Esophagus squamous epithelium (tissue), 5 donors: Measurements from ENCODE around the gene OR2T5. TPM values are rescaled to one million over a fixed set of nuclear protein-coding genes. Genes with fewer than 3 reads are reported as not detected.
"Not testable (repeated sequence)": the region's sequence is repeated elsewhere in the genome, so short reads cannot be mapped to it uniquely, and the experiment has no call there.

Experiments used
- DNase-seq: peaks from one replicate; lab custom pipeline; 2025; lab: John Stamatoyannopoulos, UW
- H3K27ac ChIP-seq, 4 donors: fragments of 200-600 bp; sonication (generic); one replicate each; pipeline ENCODE4 v1.5.1; 2016 to 2019; ENCODE audit warnings: mild to moderate bottlenecking in 1 of 4
- H3K27me3 ChIP-seq, 4 donors: fragments of 200-600 bp; sonication (generic); 1 replicate in 3 of 4; 2 replicates in 1 of 4; pipeline versions ENCODE4 v1.5.1 to v1.6.0; 2017 to 2021; ENCODE audit warnings: antibody characterized with exemption in 1 of 4
- H3K36me3 ChIP-seq, 3 donors: fragments of 200-600 bp; sonication (generic); one replicate each; pipeline ENCODE4 v1.5.1; 2016 to 2019
- H3K4me1 ChIP-seq, 3 donors: fragments of 200-600 bp; sonication (generic); one replicate each; pipeline ENCODE4 v1.5.1; 2017 to 2019
- H3K4me3 ChIP-seq, 4 donors: fragments of 200-600 bp; sonication (generic); 1 replicate in 3 of 4; 2 replicates in 1 of 4; pipeline ENCODE4 v1.5.1; 2016 to 2019; ENCODE audit warnings: mild to moderate bottlenecking in 2 of 4, moderate library complexity in 1 of 4
- H3K9me3 ChIP-seq, 3 donors: fragments of 200-600 bp; sonication (generic); one replicate each; pipeline ENCODE4 v1.5.1; 2016 to 2019
- WGBS, 2 donors: methylation state at CpG; one replicate each; pipeline ENCODE4 v1.1.5; 2018; 5-methylcytosine and 5-hydroxymethylcytosine counted together
- intact Hi-C: fragments of 100-400 bp; cut with DNase I; formaldehyde crosslinking; loops from one replicate; pipeline ENCODE4 v1.15.0; 2022
- total RNA-seq, 4 donors: library from RNA; depleted of rRNA; stranded (reverse); fragments of >200 nt; gene quantifications; one replicate each; pipeline ENCODE4 v1.1.0, GENCODE V29; 2016
- donor health status: DM: yes; HTN: yes; CAD: no.

Gene OR2T5
- total RNA-seq = not detected

GRCh38 chr1:248488289-248488688, at the start of gene OR2T5:
Gene OR2T5, plus strand, starts transcription at chr1:248488589. Its CDS starts 0 bp downstream, at chr1:248488589.
- H3K9me3 ChIP-seq, intact Hi-C loops, H3K27ac ChIP-seq, DNase-seq, H3K27me3 ChIP-seq, H3K4me3 ChIP-seq, H3K36me3 ChIP-seq, H3K4me1 ChIP-seq: not testable (repeated sequence)
- WGBS, 2 donors = no CpG with 5 or more reads among the region's 6 CpGs

- intact Hi-C loops = not testable (repeated sequence)
These were observed 49.7 kb upstream of the OR2T5 start for GRCh38 chr1:248438668-248439067.

GRCh38 chr1:248439283-248439682, 49.1 kb upstream of the OR2T5 start:
- H3K9me3 ChIP-seq, intact Hi-C loops, H3K4me3 ChIP-seq, H3K36me3 ChIP-seq, DNase-seq, H3K27me3 ChIP-seq, H3K27ac ChIP-seq, H3K4me1 ChIP-seq: not testable (repeated sequence)
- WGBS, 2 donors = 55 to 67% methylated on average over 5 of the region's 5 CpGs

More at GRCh38 chr1:248438668-248439067, 49.7 kb upstream of the OR2T5 start:
- H3K27me3 ChIP-seq, H3K4me3 ChIP-seq, DNase-seq, H3K4me1 ChIP-seq, H3K27ac ChIP-seq, H3K36me3 ChIP-seq, H3K9me3 ChIP-seq: not testable (repeated sequence)
- 11 to 20% methylated on average over 1 of the region's 1 CpG for WGBS, 2 donors

DNA sequence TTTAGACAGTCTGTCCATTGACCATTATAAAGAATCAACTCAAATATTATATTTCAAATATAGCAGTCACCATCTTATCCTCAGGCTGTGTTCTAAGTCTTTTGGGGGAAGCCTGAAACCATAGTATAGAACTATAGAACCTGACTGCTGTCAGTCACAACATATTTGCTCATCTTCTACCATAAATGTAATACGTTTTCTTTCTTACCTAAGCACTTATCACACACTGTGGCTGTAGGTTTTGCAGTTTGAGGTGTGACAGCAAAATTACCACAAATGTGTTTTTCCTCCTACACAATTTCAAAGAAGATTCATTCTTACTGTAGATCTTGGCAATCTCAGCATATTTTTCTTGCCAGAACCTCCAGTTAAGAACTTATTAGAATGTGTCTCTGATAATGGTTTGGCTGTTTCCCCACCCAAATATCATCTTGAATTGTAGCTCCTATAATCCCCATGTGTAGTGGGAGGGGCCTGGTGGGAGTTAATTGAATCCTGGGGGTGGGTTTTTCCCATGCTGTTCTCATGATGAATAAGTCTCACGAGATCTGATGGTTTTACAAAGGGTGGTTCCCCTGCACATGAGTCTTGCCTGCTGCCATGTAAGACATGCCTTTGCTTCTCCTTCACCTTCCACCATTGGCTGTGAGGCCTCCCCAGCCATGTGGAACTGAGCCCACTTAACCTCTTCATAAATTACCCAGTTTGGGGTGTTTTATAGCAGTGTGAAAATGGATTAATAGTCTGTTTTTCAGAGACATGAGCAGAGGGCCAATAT, 45.7 kb upstream of the OR2T5 start:
- WGBS, 2 donors = 50 to 67% methylated on average over 1 of the region's 2 CpGs
- H3K27me3 ChIP-seq, H3K27ac ChIP-seq, H3K4me3 ChIP-seq, intact Hi-C loops, H3K4me1 ChIP-seq, DNase-seq, H3K9me3 ChIP-seq, H3K36me3 ChIP-seq: not testable (repeated sequence)

- intact Hi-C loops, H3K27me3 ChIP-seq, H3K4me3 ChIP-seq, DNase-seq, H3K36me3 ChIP-seq, H3K9me3 ChIP-seq, H3K27ac ChIP-seq, H3K4me1 ChIP-seq: not testable (repeated sequence)
- WGBS, 2 donors = 67 to 76% methylated on average over 4 of the region's 4 CpGs
These were observed 43.8 kb upstream of the OR2T5 start for GRCh38 chr1:248444603-248445002.

GRCh38 chr1:248445399-248445798, 43.0 kb upstream of the OR2T5 start, which contains the start of gene OR2T2:
Gene OR2T2, plus strand, starts transcription at chr1:248445637. Its CDS starts 7,161 bp downstream, at chr1:248452798.
- 33 to 89% methylated on average over 1 of the region's 2 CpGs for WGBS, 2 donors
- H3K4me3 ChIP-seq, H3K4me1 ChIP-seq, H3K9me3 ChIP-seq, H3K27me3 ChIP-seq, DNase-seq, H3K27ac ChIP-seq, intact Hi-C loops, H3K36me3 ChIP-seq: not testable (repeated sequence)

DNA sequence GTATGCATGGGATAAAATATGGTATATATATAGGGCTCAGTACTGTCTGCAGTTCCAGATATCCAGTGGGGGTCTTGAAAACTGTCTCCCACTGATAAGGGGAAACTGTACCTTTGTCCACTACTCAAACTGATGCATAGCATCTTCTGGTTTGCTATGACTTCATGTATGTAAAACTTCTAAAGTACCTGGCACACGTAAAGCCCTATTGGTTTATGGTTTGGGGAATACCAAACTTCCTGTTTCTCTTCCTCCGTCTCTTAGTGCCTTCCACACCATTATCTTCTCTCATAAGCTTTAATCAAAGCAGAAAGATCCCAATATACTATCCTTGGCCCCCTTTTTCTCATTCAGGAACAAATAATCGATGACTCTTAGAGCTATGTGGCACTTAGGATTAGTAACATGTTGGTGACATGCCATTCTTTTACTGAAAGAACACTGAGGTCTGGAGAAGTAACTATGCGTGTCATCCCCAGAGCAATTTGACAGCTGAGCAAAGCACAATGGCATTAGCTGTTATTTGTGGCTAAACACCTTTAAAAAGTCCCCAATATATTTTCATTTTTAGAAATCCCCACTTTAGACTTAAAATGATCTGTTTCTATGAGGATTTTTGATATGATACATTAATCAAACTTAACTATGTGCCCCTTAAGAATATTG, 39.8 kb upstream of the OR2T5 start:
- WGBS, 2 donors = no CpG with 5 or more reads among the region's 4 CpGs
- H3K27me3 ChIP-seq, H3K27ac ChIP-seq, DNase-seq, H3K4me1 ChIP-seq, H3K9me3 ChIP-seq, H3K4me3 ChIP-seq, intact Hi-C loops, H3K36me3 ChIP-seq: not testable (repeated sequence)

DNA sequence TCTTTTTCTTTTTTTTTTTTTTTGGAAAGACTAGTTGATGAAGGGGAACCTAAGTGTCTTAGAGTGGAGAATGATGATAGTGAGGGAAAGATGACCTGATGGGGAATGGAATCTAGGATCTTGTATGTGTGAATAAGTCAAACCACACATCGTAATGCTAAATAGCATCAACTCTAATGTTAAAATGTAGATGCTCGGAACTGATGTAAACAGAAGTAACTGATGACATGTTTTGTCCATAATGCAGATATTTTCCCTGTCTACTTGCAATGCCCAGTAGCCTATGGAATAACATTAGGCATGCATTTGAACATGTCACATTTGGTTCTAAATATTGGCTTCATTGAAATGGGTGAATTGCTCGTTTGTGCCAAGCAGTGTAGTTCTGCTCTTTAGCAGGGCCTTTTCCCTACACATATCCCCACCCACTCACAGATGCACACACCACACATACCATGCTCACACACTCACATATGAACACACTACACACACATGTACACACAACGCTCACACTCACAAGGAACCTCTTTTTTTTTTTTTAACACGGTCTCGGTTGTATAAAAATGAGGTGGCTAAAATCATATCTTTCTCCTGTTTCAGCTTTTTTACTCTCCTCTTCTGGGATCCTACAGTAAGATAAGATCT, 38.4 kb upstream of the OR2T5 start:
- H3K27ac ChIP-seq, H3K9me3 ChIP-seq, DNase-seq, intact Hi-C loops, H3K4me1 ChIP-seq, H3K4me3 ChIP-seq, H3K36me3 ChIP-seq, H3K27me3 ChIP-seq: not testable (repeated sequence)
- WGBS, 2 donors = 68 to 82% methylated on average over 5 of the region's 6 CpGs

- intact Hi-C loops, H3K27me3 ChIP-seq, H3K27ac ChIP-seq, H3K36me3 ChIP-seq, H3K4me3 ChIP-seq, DNase-seq, H3K4me1 ChIP-seq, H3K9me3 ChIP-seq: not testable (repeated sequence)
- 0 to 25% methylated on average over 1 to 2 of the region's 5 CpGs for WGBS, 2 donors
These were observed 37.8 kb upstream of the OR2T5 start for GRCh38 chr1:248450466-248451145.

DNA sequence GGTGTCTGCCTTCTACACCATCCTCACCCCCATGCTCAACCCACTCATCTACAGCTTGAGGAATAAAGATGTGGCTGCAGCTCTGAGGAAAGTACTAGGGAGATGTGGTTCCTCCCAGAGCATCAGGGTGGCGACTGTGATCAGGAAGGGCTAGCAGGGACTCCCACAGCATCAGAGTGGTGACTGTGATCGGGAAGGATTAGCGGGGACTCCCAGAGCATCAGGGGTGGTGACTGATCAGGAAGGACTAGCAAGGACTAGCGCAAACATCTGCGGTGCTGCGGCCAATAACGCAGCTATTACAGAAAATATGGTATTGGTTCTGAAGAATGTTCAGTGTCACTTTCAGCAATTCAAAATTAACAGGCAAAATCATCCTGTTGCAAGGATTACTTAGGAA, 34.8 kb upstream of the OR2T5 start:
- DNase-seq, H3K27ac ChIP-seq, H3K9me3 ChIP-seq, H3K4me3 ChIP-seq, intact Hi-C loops, H3K36me3 ChIP-seq, H3K27me3 ChIP-seq, H3K4me1 ChIP-seq: not testable (repeated sequence)
- WGBS, 2 donors = 72 to 82% methylated on average over 3 to 7 of the region's 7 CpGs

DNA sequence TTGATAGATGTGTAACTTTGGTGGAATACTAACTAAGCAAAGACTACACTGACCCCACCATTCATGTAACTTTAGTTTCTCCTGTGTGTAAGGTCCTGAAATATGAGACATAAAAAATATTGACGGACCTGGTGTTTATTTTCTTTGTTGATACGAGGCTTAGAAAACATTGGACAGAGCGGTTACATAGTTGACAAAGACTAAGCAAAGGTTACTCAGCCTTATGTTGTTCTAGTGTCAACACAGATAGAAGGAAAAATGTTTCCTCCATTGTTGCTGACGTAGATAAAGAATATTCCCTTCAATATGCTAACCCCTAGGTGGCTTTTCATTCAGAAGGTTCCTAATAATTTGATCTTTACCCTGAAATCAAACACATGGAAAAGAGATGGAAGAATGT, 33.3 kb upstream of the OR2T5 start:
- H3K4me1 ChIP-seq, DNase-seq, intact Hi-C loops, H3K27ac ChIP-seq, H3K9me3 ChIP-seq, H3K4me3 ChIP-seq, H3K27me3 ChIP-seq, H3K36me3 ChIP-seq: not testable (repeated sequence)
- 33 to 60% methylated on average over 1 to 2 of the region's 4 CpGs for WGBS, 2 donors

GRCh38 chr1:248456635-248457034, 31.8 kb upstream of the OR2T5 start:
- H3K4me1 ChIP-seq, H3K9me3 ChIP-seq, H3K27me3 ChIP-seq, H3K4me3 ChIP-seq, DNase-seq, H3K27ac ChIP-seq, intact Hi-C loops, H3K36me3 ChIP-seq: not testable (repeated sequence)
- WGBS, 2 donors = no CpG with 5 or more reads among the region's 2 CpGs
